Stimulated activated CD4-positive, alpha-beta T cell treated with anti-CD3 and anti-CD28 coated beads, Interleukin-4, amount 100 ng/mL, for 48 hours (primary cell): ENCODE data around the gene GSDME.

Experiments
- DNase-seq, 2 donors: peaks; one replicate each; pipeline ENCODE4 v3.0.0-alpha.2; 2020; ENCODE audit warnings: low read depth in 2 of 2

The GSDME gene

DNA sequence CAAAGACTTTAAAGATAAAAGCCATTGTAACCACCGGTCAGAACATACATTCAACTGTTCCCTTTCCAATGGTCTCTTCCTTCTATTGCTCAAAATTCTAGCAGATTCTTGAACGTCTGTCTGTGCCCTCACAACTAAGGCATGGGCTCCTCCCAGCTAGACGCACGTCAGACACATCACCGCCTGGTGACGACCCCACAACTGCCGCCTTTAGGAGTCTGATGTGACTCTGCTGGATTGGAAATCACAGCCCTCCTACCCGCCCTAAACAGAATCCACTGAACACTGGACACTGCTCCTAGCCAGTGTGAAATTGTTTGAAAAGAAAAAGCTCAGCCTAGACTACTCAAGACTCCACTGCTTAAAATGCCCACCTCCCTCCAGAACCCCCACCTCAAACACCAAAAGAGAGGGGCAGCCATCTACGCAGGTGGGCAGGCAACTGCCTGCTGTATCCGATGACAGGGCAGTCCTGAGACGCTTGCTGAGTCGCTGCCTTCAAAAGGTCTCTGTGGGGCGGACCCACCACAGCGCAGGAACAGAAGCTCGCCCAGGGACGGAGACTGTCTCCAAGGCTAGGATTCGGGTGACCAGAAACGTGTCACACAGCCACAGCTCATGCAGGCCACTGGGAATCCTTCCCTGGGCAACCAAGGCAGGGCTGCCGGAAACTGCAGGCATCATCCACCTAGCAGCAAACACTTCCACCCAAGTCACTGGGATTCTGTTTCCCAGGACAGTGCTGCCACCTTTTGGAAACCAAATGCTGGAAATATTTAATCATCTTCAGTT, 34.7 kb downstream of the GSDME start:
- DNase-seq: no peak

GRCh38 chr7:24721481-24722001, 35.7 kb downstream of the GSDME start:
- no peak for DNase-seq

- no peak for DNase-seq
Measured at GRCh38 chr7:24720283-24720682, 37.0 kb downstream of the GSDME start.

GRCh38 chr7:24718977-24719491, 38.2 kb downstream of the GSDME start:
- no peak for DNase-seq

GRCh38 chr7:24718431-24718831, 38.8 kb downstream of the GSDME start:
- no peak for DNase-seq

DNA sequence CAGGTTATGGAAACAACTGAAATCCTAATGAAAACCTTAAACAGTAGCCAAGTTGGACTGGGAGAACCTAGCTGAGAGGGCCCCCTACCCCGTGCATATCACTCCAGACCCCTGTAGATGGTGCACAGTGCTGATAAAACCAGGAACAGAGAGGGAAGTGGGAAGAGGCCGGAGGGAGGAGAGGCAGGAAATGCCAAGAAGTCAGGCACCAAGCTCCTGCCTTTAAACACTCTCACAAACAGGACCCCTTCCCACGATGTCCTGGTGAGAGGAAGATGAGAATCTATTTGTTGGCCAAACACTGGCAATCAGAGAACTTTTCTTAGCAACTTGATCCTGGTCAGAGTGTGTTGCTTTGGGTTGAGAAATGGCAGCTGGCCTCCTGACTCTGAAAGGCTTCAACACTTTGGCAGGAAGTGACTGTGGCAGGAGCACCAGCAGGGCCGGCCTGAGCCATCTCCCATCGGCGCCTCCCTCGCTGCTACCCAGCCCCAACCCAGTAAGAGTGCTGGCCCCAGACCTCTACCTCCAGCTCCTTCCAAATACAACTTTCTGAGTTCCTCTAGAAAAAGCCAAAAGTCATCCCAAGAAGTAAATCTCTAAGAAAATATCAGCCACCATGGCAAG, 39.5 kb downstream of the GSDME start:
- no peak for DNase-seq

DNA sequence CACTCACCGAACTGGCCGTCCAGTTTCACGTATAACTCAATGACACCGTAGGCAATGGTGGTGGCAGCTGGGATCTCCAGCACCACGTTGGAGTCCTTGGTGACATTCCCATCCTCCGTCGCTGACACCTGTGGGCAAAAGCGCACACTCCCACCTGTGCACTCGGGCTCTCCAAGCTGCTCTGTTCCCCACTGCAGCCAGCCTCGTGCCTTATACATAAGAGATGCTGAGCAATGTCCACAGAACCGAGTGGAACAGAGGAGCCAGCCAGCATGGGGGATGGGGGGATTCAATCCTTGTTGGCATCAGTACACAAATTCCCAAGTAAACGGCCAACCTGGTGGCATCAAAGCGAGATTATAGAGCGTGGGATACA, 40.0 kb downstream of the GSDME start:
- DNase-seq: no peak

- no peak for DNase-seq
Measured at GRCh38 chr7:24716480-24717246, 40.6 kb downstream of the GSDME start.

GRCh38 chr7:24715661-24716479, 41.4 kb downstream of the GSDME start:
- no peak for DNase-seq

GRCh38 chr7:24715171-24715570, 42.1 kb downstream of the GSDME start:
- no peak for DNase-seq

- DNase-seq: no peak
Measured at GRCh38 chr7:24714676-24715010, 42.6 kb downstream of the GSDME start.

- DNase-seq: no peak
Measured at GRCh38 chr7:24713850-24714675, 43.2 kb downstream of the GSDME start.

DNA sequence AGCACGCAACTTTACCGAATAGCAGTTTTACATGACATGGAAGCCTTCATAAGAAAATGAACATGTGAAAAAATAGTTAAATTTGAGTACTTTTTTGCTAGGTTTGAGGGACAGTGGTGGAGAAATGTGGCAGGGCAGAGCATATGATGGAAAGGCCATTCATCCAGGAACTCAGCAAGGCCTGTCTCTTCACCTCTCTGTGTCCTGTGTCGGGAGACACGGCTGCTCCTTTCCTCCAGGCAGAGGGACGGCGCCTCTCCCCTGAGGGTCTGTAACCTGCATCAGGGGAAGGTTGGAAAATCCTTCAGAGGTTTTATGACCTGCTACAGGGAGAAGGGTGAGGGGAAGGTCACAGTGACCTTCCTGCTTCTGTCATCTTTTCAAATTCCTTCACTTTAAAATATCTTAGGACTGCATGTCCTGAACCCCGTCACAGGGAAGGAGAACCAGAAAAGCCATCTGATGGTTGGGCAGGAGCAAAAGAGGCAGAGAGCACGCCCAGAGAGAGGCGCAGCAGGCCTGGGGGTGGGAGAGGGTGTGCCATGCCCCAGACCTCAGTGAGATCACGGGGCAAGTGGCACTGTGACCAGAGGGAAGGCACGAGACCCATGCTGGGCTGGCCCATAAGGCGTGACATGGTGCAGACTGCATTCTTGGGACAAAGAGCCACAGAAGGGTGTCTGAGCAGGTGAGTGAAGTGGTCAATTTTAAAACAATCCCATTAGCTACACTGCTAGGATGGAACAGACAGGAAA, 44.0 kb downstream of the GSDME start:
- DNase-seq: no peak

DNA sequence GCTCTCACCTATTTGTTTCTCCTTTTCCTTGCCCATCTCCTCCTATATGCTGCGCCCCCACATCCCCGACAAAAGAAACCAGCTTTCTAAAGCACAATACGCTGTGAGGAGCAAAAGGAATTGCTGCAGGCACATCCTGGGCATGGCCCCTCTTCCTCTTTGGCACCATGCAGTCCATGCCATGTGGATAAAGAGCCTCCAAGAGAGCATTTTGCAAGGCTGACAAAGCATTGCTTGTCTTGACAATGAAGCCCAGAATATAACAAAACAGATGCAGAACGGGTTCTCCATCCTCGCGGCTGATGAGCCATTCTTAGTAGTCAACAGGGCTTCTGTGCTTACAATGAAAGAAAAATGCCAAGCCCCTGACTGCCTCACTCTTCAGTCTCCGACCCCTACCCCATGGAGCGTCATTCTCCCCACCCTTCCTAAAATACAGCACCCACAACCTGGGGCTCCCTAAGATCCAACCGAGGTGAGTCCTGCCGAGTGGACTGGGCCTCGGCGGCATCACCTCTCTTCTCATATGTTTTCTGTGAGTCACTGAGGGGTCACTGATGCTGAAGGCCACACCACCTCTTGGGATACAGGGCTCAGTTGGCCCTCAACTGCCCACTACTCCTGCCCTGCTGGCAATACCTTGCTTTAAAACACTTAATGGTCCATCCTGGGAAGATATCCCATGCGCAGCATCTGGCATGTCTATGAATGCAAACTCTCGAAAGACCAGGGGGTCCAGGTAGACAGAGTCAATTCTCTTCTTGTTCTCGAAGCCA, 47.5 kb downstream of the GSDME start:
- no peak for DNase-seq

DNA sequence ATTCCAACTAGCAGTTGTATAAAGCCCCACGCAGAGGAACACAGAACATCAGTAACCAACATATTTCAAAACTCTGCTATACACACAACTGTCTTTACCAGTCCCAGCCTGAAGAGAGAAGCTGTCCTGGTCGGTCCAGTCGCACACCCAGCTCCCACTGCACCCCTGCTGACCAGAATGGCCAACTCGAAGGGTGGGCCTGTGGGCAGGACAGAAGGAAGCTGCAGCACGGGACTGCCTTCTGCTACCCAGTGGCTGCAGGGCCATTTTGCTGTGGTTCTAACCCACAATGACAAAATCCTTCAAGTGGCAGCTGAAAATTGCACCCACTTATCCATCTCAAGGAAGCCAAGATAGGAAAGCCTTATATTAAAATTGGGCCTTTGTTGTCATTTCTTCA, 48.2 kb downstream of the GSDME start:
- no peak for DNase-seq

- no peak for DNase-seq
Measured at GRCh38 chr7:24707988-24708615, 49.2 kb downstream of the GSDME start.

DNA sequence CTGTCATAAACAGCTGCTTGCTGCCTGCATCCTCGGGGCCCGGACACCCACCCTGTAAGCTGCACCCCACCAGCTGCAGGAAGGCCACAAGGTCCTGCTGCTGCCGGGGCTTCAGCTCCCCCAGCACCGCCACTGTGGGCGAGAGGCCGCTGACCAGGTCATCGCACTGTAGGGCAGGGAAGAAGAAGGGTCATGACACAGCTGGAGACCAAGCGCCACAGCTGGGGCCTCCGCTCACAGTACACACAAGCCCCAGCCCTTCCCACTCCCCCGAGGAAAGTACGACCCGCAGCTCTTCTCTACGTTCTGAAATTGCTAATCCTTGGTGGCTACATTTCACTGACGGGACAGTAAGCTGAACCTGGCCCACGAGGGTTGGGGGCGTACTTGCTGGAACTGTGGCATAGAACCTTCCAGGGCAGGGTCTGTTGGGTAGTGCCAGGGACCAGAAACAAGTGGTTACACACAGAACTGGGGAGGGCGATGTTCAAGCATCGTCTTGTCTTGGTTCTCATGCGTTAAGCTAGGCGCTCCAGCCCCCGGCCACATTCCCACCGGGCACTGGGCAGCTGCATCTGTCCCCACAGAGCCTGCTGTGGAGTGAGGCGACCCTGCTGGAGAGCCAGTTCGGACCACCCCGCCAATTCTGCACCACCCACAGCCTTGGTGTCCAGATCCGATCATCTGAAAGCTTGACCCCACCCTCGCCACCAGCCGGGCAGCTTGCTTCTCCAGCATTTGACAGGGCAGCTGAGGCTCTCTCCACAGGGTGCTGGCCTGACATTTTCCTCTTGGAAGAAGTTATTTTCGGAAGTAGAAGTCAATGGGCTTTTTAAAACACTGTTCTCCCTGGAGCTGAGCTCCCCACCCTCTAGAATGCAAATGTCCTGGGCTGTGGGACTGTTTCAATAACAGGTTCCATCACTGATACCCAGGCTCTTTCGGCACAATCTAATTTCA, 50.8 kb downstream of the GSDME start:
- DNase-seq: no peak
